Thoracic aorta (tissue), 2 donors: ENCODE data around the gene SHFL. TPM values are rescaled to one million over a fixed set of nuclear protein-coding genes. Genes with fewer than 3 reads are reported as not detected.
A peak's percentile ranks its signal among the peaks of the same experiment; 100 is the strongest.

Experiments used
- ATAC-seq: fragments of 150-250 bp; one replicate; pipeline ENCODE4 v1.8.0; 2017; ENCODE audit warnings: low read depth; ENCODE audit not compliant: insufficient number of reproducible peaks, low FRiP score
- DNase-seq: peaks from one replicate; pipeline ENCODE4 v3.0.0-alpha.2; 2020; ENCODE audit warnings: low spot score
- H3K27ac ChIP-seq, 2 donors: fragments of 200-600 bp; sonication (generic); 1 replicate in 1 of 2; 2 replicates in 1 of 2; pipeline ENCODE4 v1.5.1; 2016; ENCODE audit warnings: mild to moderate bottlenecking in 2 of 2, moderate library complexity in 2 of 2
- H3K27me3 ChIP-seq: fragments of 200-600 bp; sonication (generic); replicated peaks from 2 replicates; pipeline ENCODE4 v1.6.0; 2016; ENCODE audit warnings: mild to moderate bottlenecking; ENCODE audit not compliant: insufficient read depth
- H3K36me3 ChIP-seq: fragments of 200-600 bp; sonication (generic); one replicate; pipeline ENCODE4 v1.5.1; 2016
- H3K4me1 ChIP-seq, 2 donors: fragments of 200-600 bp; sonication (generic); 1 replicate in 1 of 2; 2 replicates in 1 of 2; pipeline versions ENCODE4 v1.5.1 to v1.6.0; 2016; ENCODE audit warnings: low read depth in 2 of 2, mild to moderate bottlenecking in 1 of 2; ENCODE audit not compliant: control insufficient read depth in 1 of 2
- H3K4me3 ChIP-seq: fragments of 200-600 bp; sonication (generic); 2 replicates; pipeline ENCODE4 v1.5.1; 2016; ENCODE audit warnings: mild to moderate bottlenecking
- H3K9me3 ChIP-seq: fragments of 200-600 bp; sonication (generic); 2 replicates; pipeline ENCODE4 v1.5.1; 2016
- CTCF ChIP-seq: fragments of 200-600 bp; sonication (generic); IDR thresholded peaks from one replicate; pipeline ENCODE4 v1.5.1; 2019; ENCODE audit warnings: antibody characterized with exemption
- total RNA-seq, 2 donors: library from RNA; depleted of rRNA; stranded (reverse); fragments of >200 nt; gene quantifications; one replicate each; pipeline versions ENCODE4 v1.1.0 to v1.2.3, GENCODE V29; 2016

The SHFL gene
- total RNA-seq, 2 donors from 2014 or later: 42.5 to 56.5 TPM

GRCh38 chr19:10092648-10093294 is 6.7 kb downstream of the SHFL start:
- DNase-seq (no peak), ATAC-seq (no peak)
- H3K27me3 ChIP-seq: no peaks in the 10 kb centered on the region
- no peak for TF ChIP-seq CTCF
- no peak overlapping the region for H3K4me3 ChIP-seq
- H3K27ac ChIP-seq: no peak overlapping the region
- H3K9me3 ChIP-seq: no peaks in the 10 kb centered on the region
- H3K4me1 ChIP-seq: peaks cover 0 to 15% of the 10 kb centered on the region in 2 donors
- H3K36me3 ChIP-seq: no peaks in the 10 kb centered on the region

- Histone ChIP-seq H3K4me1 (peaks cover 0 to 15% of the 10 kb centered on the region in 2 donors), H3K36me3 (no peaks in the 10 kb centered on the region), H3K27me3 (no peaks in the 10 kb centered on the region), H3K9me3 (no peaks in the 10 kb centered on the region), H3K4me3 (no peak overlapping the region), H3K27ac (no peak overlapping the region)
- no peak for TF ChIP-seq CTCF
- DNase-seq: no peak
- ATAC-seq: no peak
Measured at GRCh38 chr19:10093295-10094186, 7.4 kb downstream of the SHFL start.

GRCh38 chr19:10095622-10095947 is 9.5 kb downstream of the SHFL start:
- Histone ChIP-seq H3K4me3 (peak overlapping the region; percentile 61), H3K4me1 (peaks cover 0 to 15% of the 10 kb centered on the region in 2 donors), H3K9me3 (no peaks in the 10 kb centered on the region), H3K27me3 (no peaks in the 10 kb centered on the region), H3K36me3 (no peaks in the 10 kb centered on the region), H3K27ac (peak overlapping the region; percentile 46 to 65)
- no peak for DNase-seq
- no peak for ATAC-seq
- TF ChIP-seq CTCF: no peak

- H3K9me3 ChIP-seq: no peaks in the 10 kb centered on the region
Measured at GRCh38 chr19:10095948-10096614, 10.0 kb downstream of the SHFL start.

More at GRCh38 chr19:10095948-10096614, 10.0 kb downstream of the SHFL start:
- peak; percentile 77 for ATAC-seq
- H3K4me1 ChIP-seq: peaks cover 0 to 15% of the 10 kb centered on the region in 2 donors
- H3K27me3 ChIP-seq: no peaks in the 10 kb centered on the region
- peak overlapping the region; percentile 68 for H3K4me3 ChIP-seq
- peak overlapping the region; percentile 46 to 65 for H3K27ac ChIP-seq
- no peak for DNase-seq
- no peak for TF ChIP-seq CTCF
- no peaks in the 10 kb centered on the region for H3K36me3 ChIP-seq
